Skin epidermis (tissue), 12 donors: ENCODE data around the gene MED15.
"Not testable (repeated sequence)": the region's sequence is repeated elsewhere in the genome, so short reads cannot be mapped to it uniquely, and the experiment has no call there.

Source experiments
- H3K27ac ChIP-seq, 21 experiments: fragments of 200-600 bp; sonication (generic) in 11 of 21; one replicate each; pipeline ENCODE4 v1.5.0; 2020; ENCODE audit warnings: mild to moderate bottlenecking in 3 of 21, inconsistent platforms in 2 of 21, moderate library complexity in 2 of 21
- H3K4me3 ChIP-seq, 7 experiments: fragments of 200-600 bp; sonication (generic) in 2 of 7; one replicate each; pipeline ENCODE4 v1.5.0; 2020; ENCODE audit warnings: inconsistent platforms in 2 of 7, mild to moderate bottlenecking in 2 of 7, moderate library complexity in 1 of 7

The MED15 gene

DNA sequence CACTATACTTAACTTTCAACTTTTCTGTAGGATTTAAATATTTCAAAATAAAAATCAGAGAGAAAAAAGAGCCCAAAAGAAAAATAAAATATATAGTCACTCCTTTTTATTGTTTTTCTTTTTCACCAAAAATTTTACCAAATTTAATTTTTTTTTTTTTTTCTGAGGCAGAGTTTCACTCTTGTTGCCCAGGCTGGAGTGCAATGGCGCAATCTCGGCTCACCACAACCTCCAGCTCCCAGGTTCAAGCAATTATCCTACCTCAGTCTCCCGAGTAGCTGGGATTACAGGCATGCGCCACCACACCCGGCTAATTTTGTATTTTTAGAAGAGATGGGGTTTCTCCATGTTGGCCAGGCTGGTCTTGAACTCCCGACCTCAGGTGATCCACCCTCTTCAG, 29.4 kb upstream of the MED15 start:
- H3K4me3 ChIP-seq, H3K27ac ChIP-seq: not testable (repeated sequence)

- Histone ChIP-seq H3K4me3 (no peak overlapping the region), H3K27ac (no peak overlapping the region)
Measured at GRCh38 chr22:20479612-20480196, 27.7 kb upstream of the MED15 start.

GRCh38 chr22:20483143-20483506, 24.3 kb upstream of the MED15 start:
- H3K4me3 ChIP-seq, H3K27ac ChIP-seq: not testable (repeated sequence)

GRCh38 chr22:20483771-20484170, 23.6 kb upstream of the MED15 start:
- H3K4me3 ChIP-seq, result no peak overlapping the region
- no peak overlapping the region for H3K27ac ChIP-seq

DNA sequence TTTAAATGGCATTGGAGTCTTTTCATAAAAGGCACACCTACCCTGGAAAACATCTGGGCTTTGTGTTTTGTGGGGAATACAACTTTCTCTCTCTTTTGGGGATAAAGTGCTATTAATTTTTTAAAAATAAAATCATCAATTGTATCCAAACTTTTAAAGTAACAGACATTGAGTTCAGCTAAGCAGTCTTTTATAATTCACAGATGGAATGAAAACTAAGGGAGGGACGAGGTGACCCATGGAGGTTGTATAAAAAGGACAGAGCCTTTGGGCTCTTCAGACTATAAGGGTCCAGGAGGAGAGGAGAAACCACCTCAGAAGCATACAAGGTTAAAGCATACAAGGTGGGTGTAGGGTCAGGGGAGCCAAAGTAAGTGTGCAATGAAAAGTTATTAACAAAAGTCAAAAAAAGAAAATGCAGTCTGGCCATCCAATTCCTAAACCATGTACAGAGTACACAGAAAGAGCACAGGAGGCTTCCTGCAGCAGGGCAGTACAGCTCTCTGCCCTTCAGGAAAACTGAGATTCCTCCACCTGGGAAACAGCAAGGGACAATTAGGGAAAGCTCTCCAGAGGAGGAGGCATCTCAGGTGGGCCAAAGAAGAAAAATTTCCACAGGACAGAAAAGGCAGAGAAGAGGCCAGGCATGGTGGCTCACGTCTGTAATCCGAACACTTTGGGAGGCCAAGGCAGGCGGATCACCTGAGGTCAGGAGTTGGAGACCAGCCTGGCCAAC, 22.3 kb upstream of the MED15 start:
- no peak overlapping the region for H3K4me3 ChIP-seq
- H3K27ac ChIP-seq, result no peak overlapping the region

- H3K27ac ChIP-seq, result no peak overlapping the region
- no peak overlapping the region for H3K4me3 ChIP-seq
Measured at GRCh38 chr22:20486229-20486628, 21.2 kb upstream of the MED15 start.

- Histone ChIP-seq H3K27ac (no peak overlapping the region), H3K4me3 (no peak overlapping the region)
Measured at GRCh38 chr22:20487715-20488114, 19.7 kb upstream of the MED15 start.

DNA sequence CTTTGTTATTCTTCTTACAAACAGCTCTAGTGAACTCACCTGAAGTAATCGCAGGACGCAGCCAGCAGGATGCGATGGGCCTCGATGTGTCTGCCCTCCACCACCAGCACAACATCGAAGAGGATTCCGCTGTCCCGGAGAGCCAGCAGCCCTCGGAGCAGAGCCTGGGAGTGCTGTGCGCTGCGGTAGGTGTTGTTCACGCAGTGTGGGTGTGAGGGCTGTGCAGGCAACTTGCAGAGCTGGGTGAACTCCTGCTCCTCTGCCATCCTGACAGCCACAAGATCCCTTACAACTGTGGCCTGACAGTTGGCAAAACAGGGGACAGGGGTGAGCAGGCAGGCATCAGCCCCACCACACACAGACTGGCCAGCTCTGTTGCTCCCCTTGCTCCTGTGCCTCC, 18.5 kb upstream of the MED15 start:
- no peak overlapping the region for H3K4me3 ChIP-seq
- peak overlapping the region in 1 of 21 experiments; percentile 17 for H3K27ac ChIP-seq

GRCh38 chr22:20490183-20490940, 17.0 kb upstream of the MED15 start:
- H3K27ac ChIP-seq, result no peak overlapping the region
- H3K4me3 ChIP-seq, result no peak overlapping the region

DNA sequence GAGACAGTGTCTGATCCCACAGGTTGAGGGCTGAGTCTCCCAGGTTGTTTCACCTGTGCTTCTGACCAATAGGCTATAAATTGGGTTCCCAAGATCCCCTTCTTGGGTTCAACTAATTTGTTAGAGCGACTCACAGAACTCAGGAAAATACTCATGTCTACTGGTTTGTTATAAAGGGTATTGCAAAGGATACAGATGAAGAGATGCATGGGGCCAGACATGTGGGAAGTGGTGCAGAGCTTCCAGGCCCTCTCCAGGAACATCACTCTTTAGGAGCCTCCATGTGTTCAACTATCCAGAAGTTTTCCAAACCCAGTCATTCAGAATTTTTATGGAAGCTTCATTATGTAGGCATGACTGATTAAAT, 16.5 kb upstream of the MED15 start:
- no peak overlapping the region for H3K4me3 ChIP-seq
- no peak overlapping the region for H3K27ac ChIP-seq

GRCh38 chr22:20491346-20491745, 16.1 kb upstream of the MED15 start:
- Histone ChIP-seq H3K27ac (no peak overlapping the region), H3K4me3 (no peak overlapping the region)

GRCh38 chr22:20494978-20495860, 12.2 kb upstream of the MED15 start, which contains the start of gene KLHL22:
Gene KLHL22 (minus strand): TSS chr22:20495795. CDS start chr22:20489211, 6,584 bp downstream.
- H3K4me3 ChIP-seq, result peak within 1 kb of the TSS; percentile 61 to 76 (median 70)
- H3K27ac ChIP-seq, result peak within 1 kb of the TSS; percentile 63 to 94 (median 89)

- H3K27ac ChIP-seq, result peak overlapping the region; percentile 63 to 94 (median 89)
- peak overlapping the region; percentile 61 to 76 (median 70) for H3K4me3 ChIP-seq
Measured at GRCh38 chr22:20495861-20496681, 11.3 kb upstream of the MED15 start.

- Histone ChIP-seq H3K27ac (no peak overlapping the region), H3K4me3 (no peak overlapping the region)
Measured at GRCh38 chr22:20497426-20497825, 10.0 kb upstream of the MED15 start.

GRCh38 chr22:20498913-20499312, 8.5 kb upstream of the MED15 start:
- Histone ChIP-seq H3K4me3 (no peak overlapping the region), H3K27ac (no peak overlapping the region)

DNA sequence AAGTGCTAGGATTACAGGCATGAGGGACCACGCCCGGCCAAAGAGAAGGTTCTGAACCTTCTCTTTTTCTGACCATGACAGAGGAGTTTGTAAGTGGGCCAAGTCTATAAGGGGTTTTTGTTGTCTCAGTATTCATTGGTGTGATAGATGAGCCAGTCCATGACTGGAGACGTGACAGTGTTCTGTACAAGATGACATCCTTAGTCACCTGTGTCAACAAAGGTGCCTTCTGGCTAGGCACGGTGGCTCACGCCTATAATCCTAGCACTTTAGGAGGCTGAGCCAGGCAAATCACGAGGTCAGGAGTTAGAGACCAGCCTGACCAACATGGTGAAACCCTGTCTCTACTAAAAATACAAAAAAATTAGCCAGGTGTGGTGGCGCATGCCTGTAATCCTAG, 7.6 kb upstream of the MED15 start:
- H3K4me3 ChIP-seq, result no peak overlapping the region
- H3K27ac ChIP-seq, result no peak overlapping the region

DNA sequence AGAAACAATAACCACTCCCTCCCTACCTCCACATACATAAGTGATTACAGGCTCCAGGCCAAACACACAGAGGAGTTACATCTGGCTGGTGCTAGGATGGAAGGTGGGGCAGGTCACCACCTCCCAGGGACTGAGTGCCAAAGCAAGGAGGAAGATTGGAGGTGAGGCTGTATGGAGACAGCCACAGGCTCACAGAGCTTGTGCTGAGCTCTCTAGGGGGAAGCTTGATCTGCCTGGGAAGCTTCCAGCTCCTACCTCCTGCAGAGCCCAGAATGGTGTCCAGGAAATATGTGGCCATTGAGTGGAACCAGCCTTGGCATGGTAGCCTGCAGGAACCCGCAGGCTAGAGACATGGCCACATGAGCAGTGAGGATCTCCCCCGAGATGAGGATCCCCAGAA, 3.6 kb upstream of the MED15 start:
- Histone ChIP-seq H3K4me3 (no peak overlapping the region), H3K27ac (peak overlapping the region in 2 of 21 experiments; percentile 6 to 25)

DNA sequence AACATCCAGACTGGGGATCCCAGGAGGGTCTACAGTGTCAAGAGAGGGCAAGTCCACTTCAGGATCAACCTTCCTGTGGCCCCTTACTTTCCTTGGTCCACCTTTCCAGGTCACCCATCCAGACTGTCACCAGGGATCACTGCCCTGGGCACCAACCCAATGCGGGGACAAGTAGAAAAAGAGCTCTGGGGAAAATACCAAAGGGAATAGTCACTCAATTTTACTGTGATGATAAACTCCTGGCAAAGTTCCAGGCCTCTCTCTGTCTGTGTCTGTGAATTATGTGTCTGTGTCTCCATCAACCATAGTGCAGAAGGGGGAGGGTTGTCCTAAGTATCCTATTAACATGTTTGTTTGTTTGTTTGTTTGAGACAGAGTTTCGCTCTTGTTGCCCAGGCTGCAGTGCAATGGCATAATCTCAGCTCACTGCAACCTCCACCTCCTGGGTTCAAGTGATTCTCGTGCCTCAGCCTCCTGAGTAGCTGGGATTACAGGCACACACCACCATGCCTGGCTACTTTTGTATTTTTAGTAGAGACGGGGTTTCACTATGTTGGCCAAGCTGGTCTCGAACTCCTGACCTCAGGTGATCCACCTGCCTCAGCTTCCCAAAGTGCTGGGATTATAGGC, 3.0 kb upstream of the MED15 start:
- not testable (repeated sequence) for H3K4me3 ChIP-seq
- H3K27ac ChIP-seq, result peak overlapping the region in 2 of 21 experiments; percentile 6 to 25
